Caco-2 (cell line): ENCODE results near the gene ITIH5. TPM values are rescaled to one million over a fixed set of nuclear protein-coding genes. Genes with fewer than 3 reads are reported as not detected.

Experiments used
- BruUV-seq: library from RNA; stranded (reverse); fragments of 400-500 nt; replicated peaks from 2 replicates; lab custom pipeline; 2021; lab: Mats Ljungman, UMichigan
- CTCF ChIA-PET: fragments of 300-600 bp; sonication (Branson Sonifier 250); formaldehyde crosslinking; loops from one replicate; lab custom pipeline; 2022; ENCODE audit warnings: antibody characterized with exemption; lab: Charles Lee
- POLR2A ChIA-PET: fragments of 300-600 bp; sonication (Branson Sonifier 250); formaldehyde crosslinking; loops from one replicate; lab custom pipeline; 2022; ENCODE audit warnings: antibody characterized with exemption; lab: Charles Lee
- DNase-seq, 2 experiments: peaks; one replicate each; pipeline versions ENCODE4 v3.0.0 to v3.0.0-alpha.2; 2020 to 2022
- H3K27me3 ChIP-seq: replicated peaks from 2 replicates; pipeline ENCODE4 v1.6.0; 2011; ENCODE audit warnings: low read length; ENCODE audit not compliant: control insufficient read depth, insufficient read depth
- H3K36me3 ChIP-seq: 2 replicates; pipeline ENCODE4 v1.5.1; 2011; ENCODE audit warnings: low read length; ENCODE audit not compliant: control insufficient read depth, insufficient read depth
- H3K4me1 ChIP-seq: fragments of 250-450 bp; sonication (Bioruptor Pico); 2 replicates; pipeline ENCODE4 v1.5.1; 2020; ENCODE audit warnings: mild to moderate bottlenecking
- H3K4me3 ChIP-seq: 2 replicates; pipeline ENCODE4 v1.5.1; 2011; ENCODE audit warnings: low read depth, mild to moderate bottlenecking, control low read depth, low read length
- H3K9me3 ChIP-seq: fragments of 250-450 bp; sonication (Bioruptor Pico); 2 replicates; pipeline ENCODE4 v1.5.1; 2020; ENCODE audit warnings: mild to moderate bottlenecking, moderate library complexity
- H3K27ac Mint-ChIP-seq: one replicate; pipeline ENCODE4 v1.8.0; 2022; ENCODE audit warnings: mixed read lengths; ENCODE audit not compliant: unreplicated experiment
- H3K27me3 Mint-ChIP-seq: one replicate; pipeline ENCODE4 v1.8.0; 2022; ENCODE audit warnings: mixed read lengths; ENCODE audit not compliant: insufficient read depth, unreplicated experiment
- H3K36me3 Mint-ChIP-seq: one replicate; pipeline ENCODE4 v1.8.0; 2022; ENCODE audit warnings: mild to moderate bottlenecking, mixed read lengths; ENCODE audit not compliant: insufficient read depth, unreplicated experiment
- H3K4me1 Mint-ChIP-seq: one replicate; pipeline ENCODE4 v1.8.0; 2022; ENCODE audit warnings: low read depth, mixed read lengths; ENCODE audit not compliant: unreplicated experiment
- H3K4me3 Mint-ChIP-seq: one replicate; pipeline ENCODE4 v1.8.0; 2022; ENCODE audit warnings: mild to moderate bottlenecking, moderate library complexity, mixed read lengths; ENCODE audit not compliant: unreplicated experiment
- H3K9me3 Mint-ChIP-seq: one replicate; pipeline ENCODE4 v1.8.0; 2022; ENCODE audit warnings: mixed read lengths; ENCODE audit not compliant: unreplicated experiment
- CTCF ChIP-seq, 2 experiments: fragments of 200-600 bp in 1 of 2; IDR thresholded peaks; 1 replicate in 1 of 2; 2 replicates in 1 of 2; pipeline versions ENCODE4 v1.5.1 to v1.8.0; 2011 to 2022; ENCODE audit warnings: antibody characterized with exemption in 1 of 2, control low read depth in 1 of 2, inconsistent platforms in 1 of 2, low read depth in 1 of 2, low read length in 1 of 2, mild to moderate bottlenecking in 1 of 2, moderate library complexity in 1 of 2; ENCODE audit not compliant: insufficient read depth in 1 of 2, severe bottlenecking in 1 of 2, unreplicated experiment in 1 of 2
- intact Hi-C: fragments of 100-400 bp; cut with micrococcal nuclease; formaldehyde crosslinking; loops from one replicate; pipeline ENCODE4 v1.10.0; 2022; ENCODE audit not compliant: unreplicated experiment
- total RNA-seq: library from RNA; stranded (reverse); gene quantifications from 2 replicates; pipeline ENCODE4 v1.2.3, GENCODE V29; 2022

ITIH5 gene
- total RNA-seq, 1 experiment from 2014 or later: 0.18 TPM

GRCh38 chr10:7577176-7577575 is 89.6 kb downstream of the ITIH5 start:
- Mint-ChIP-seq H3K4me3 (no peak overlapping the region), H3K36me3 (no peaks in the 10 kb centered on the region), H3K4me1 (no peaks in the 10 kb centered on the region), H3K27ac (no peak overlapping the region), H3K27me3 (peaks cover 2% of the 10 kb centered on the region), H3K9me3 (no peaks in the 10 kb centered on the region)
- DNase-seq: peak in 1 of 2 experiments; percentile 2
- POLR2A ChIA-PET: no interaction called here
- intact Hi-C loops: no loop called here
- TF ChIP-seq CTCF (IDR thresholded peaks at IDR 0.05; ENCODE audit: insufficient read depth in 1 of 2, low read depth in 1 of 2, low read length in 1 of 2, severe bottlenecking in 1 of 2, unreplicated experiment in 1 of 2): no peak
- CTCF ChIA-PET: no interaction called here
- Histone ChIP-seq H3K4me3 (no peak overlapping the region), H3K9me3 (no peaks in the 10 kb centered on the region), H3K4me1 (no peaks in the 10 kb centered on the region), H3K27me3 (no peaks in the 10 kb centered on the region), H3K36me3 (no peaks in the 10 kb centered on the region)
- no TSS peak for BruUV-seq

- Mint-ChIP-seq H3K36me3 (no peaks in the 10 kb centered on the region), H3K27me3 (peaks cover 2% of the 10 kb centered on the region), H3K9me3 (no peaks in the 10 kb centered on the region), H3K27ac (no peak overlapping the region), H3K4me3 (no peak overlapping the region), H3K4me1 (no peaks in the 10 kb centered on the region)
- H3K4me3 ChIP-seq: no peak overlapping the region
- no peaks in the 10 kb centered on the region for H3K4me1 ChIP-seq
- no peaks in the 10 kb centered on the region for H3K9me3 ChIP-seq
- BruUV-seq: no TSS peak
- ChIA-PET POLR2A (no interaction called here), CTCF (interaction anchor here (2.2 kb wide), 1 partner anchor 111 kb away, joined by 4 read pairs; no protein-coding TSS in a partner anchor)
- intact Hi-C loops: no loop called here
- no peak for TF ChIP-seq CTCF (IDR thresholded peaks at IDR 0.05; ENCODE audit: insufficient read depth in 1 of 2, low read depth in 1 of 2, low read length in 1 of 2, severe bottlenecking in 1 of 2, unreplicated experiment in 1 of 2)
- H3K36me3 ChIP-seq: no peaks in the 10 kb centered on the region
- DNase-seq: no peak
- H3K27me3 ChIP-seq: no peaks in the 10 kb centered on the region
Observed at GRCh38 chr10:7576340-7576739, 90.4 kb downstream of the ITIH5 start.

DNA sequence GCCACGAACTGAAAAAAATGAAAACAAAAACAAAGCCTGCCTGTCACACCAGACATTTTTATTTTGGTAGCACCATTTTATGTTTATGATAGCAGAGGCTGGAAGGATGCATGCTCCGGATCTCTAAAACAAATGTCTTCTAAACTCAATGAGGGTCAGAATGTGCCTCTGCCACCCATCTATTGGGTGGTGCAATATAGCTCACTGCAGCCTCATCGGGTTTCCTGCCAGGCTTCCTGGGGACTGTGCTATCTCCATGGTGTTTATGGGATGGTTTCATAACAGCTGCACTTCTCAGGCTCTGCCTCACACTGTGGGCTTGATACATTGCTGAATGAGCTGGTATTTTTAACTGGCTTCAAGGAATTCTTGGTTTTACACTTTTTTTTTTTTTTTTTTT is 94.4 kb downstream of the ITIH5 start:
- Mint-ChIP-seq H3K27me3 (no peaks in the 10 kb centered on the region), H3K9me3 (no peaks in the 10 kb centered on the region), H3K27ac (no peak overlapping the region), H3K4me3 (no peak overlapping the region), H3K36me3 (no peaks in the 10 kb centered on the region), H3K4me1 (no peaks in the 10 kb centered on the region)
- no peaks in the 10 kb centered on the region for H3K4me1 ChIP-seq
- DNase-seq: no peak
- TF ChIP-seq CTCF (IDR thresholded peaks at IDR 0.05; ENCODE audit: insufficient read depth in 1 of 2, low read depth in 1 of 2, low read length in 1 of 2, severe bottlenecking in 1 of 2, unreplicated experiment in 1 of 2): no peak
- no peaks in the 10 kb centered on the region for H3K36me3 ChIP-seq
- H3K27me3 ChIP-seq: no peaks in the 10 kb centered on the region
- intact Hi-C loops: no loop called here
- BruUV-seq: no TSS peak
- ChIA-PET POLR2A (no interaction called here), CTCF (interaction anchor here (0.6 to 1.0 kb wide), 2 partner anchors 115 to 786 kb away, joined by 3 to 5 read pairs; no protein-coding TSS in a partner anchor)
- no peak overlapping the region for H3K4me3 ChIP-seq
- H3K9me3 ChIP-seq: no peaks in the 10 kb centered on the region
